D721Med (cell line): Measurements from ENCODE around the gene COQ4.

Experiments used
- DNase-seq: peaks from one replicate; pipeline ENCODE4 v3.0.0; 2011; ENCODE audit warnings: low spot score; ENCODE audit not compliant: insufficient read length
- FAIRE-seq: peaks from 2 replicates; lab custom pipeline; 2011; peaks lifted over from hg19 to GRCh38; lab: Jason Lieb, UNC
- TF ChIP-seq, protein P1 (sequence below): IDR thresholded peaks from 2 replicates; pipeline ENCODE4 v1.5.1; 2012; ENCODE audit warnings: mild to moderate bottlenecking, control low read depth; ENCODE audit not compliant: insufficient read depth; ENCODE audit errors: missing control alignments

The COQ4 gene

GRCh38 chr9:128293091-128293490 is 29.5 kb upstream of the COQ4 start:
- TF ChIP-seq, protein P1, sequence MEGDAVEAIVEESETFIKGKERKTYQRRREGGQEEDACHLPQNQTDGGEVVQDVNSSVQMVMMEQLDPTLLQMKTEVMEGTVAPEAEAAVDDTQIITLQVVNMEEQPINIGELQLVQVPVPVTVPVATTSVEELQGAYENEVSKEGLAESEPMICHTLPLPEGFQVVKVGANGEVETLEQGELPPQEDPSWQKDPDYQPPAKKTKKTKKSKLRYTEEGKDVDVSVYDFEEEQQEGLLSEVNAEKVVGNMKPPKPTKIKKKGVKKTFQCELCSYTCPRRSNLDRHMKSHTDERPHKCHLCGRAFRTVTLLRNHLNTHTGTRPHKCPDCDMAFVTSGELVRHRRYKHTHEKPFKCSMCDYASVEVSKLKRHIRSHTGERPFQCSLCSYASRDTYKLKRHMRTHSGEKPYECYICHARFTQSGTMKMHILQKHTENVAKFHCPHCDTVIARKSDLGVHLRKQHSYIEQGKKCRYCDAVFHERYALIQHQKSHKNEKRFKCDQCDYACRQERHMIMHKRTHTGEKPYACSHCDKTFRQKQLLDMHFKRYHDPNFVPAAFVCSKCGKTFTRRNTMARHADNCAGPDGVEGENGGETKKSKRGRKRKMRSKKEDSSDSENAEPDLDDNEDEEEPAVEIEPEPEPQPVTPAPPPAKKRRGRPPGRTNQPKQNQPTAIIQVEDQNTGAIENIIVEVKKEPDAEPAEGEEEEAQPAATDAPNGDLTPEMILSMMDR = no peak
- FAIRE-seq (no peak), DNase-seq (no peak)

DNA sequence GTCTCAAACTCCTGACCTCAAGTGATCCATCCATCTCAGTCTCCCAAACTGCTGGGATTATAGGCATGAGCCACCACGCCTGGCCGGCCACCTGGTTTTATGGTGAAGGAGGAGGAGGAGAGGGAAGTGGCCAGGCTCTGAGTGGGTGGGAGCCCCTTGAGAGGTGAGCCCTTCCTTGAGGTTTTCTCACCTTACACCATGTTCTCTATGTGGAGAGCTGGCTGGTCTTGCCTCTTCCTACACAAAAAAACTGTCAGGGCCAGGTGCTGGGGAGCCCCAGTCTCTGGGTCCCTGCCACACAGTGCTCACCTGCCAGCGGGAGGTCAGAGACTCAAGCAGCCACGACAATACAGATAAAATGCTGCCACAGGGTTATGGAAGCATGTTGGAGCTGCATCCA is 28.5 kb upstream of the COQ4 start:
- FAIRE-seq = no peak
- DNase-seq = no peak
- TF ChIP-seq, protein P1 = no peak

DNA sequence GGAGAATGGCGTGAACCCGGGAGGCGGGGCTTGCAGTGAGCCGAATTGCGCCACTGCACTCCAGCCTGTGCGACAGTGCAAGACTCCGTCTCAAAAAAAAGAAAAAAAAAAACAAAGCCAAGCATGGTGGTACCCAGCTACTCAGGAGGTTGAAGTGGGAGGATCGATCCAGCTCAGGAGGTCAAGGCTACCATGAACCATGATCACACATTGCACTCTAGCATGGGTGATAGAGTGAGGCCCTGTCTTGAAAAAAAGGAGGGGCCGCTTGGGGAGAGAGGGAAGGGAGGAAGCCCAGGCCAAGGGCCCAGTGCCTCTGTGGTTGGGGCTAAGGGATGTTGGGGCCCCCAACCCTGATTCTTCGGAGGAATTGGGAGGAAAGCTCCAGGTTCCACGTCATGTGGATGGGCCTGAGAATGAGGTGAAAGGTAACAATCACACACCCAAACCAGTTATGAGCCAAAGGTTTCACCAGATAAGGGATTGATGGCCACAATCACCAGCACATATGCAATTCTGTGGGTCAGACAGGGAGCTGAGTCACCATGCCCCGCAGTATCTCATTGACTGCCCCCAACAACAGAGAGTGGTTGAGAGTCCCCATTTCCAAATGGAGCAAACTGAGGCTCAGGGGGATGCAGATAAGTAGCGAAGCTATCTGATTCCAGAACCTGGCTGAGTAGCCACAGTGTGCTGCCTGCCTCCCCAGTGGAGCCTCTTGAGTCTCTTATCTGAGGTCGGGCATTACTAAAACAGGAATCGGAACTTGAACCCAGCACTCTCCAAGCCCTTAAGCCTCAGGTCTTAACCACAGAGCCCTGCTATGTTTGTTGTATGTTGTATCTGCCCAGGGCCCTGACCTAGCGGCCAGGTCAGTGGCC is 26.1 kb upstream of the COQ4 start:
- TF ChIP-seq, protein P1 = no peak
- no peak for DNase-seq
- FAIRE-seq = no peak

DNA sequence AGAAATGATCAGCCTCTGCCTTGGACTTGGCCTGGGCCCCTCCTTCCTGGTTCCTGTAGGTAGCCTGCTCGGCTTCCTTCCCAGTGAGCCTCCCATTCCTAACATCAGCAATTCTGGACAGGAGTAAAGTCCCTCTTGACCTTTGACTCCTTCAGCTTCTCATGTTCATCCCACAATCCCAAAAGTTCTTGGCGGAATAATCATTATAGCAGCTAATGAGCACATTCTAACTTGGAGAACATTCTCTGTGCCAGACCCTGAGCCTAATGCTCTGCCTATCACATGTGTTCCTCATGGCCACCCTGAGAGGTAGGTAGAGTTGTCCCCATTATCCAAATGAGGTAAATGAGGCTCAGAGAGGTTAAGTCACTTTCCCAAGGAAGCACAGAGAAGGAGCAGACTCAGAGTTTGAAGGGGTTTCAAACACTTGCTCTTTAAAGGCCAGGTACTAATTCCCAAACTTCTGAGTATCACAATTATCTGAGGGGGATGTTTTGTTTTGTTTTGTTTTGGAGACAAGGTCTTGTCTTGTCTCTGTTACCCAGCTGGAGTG is 25.3 kb upstream of the COQ4 start:
- DNase-seq = no peak
- no peak for FAIRE-seq

GRCh38 chr9:128298535-128299482 is 23.8 kb upstream of the COQ4 start:
- no peak for DNase-seq
- TF ChIP-seq, protein P1 = no peak
- no peak for FAIRE-seq

More for the DNA sequence above, 25.3 kb upstream of the COQ4 start:
- TF ChIP-seq, protein P1 = no peak

- FAIRE-seq = no peak
Measured at GRCh38 chr9:128304136-128304970, 18.3 kb upstream of the COQ4 start.

More at GRCh38 chr9:128304136-128304970, 18.3 kb upstream of the COQ4 start:
- no peak for DNase-seq
- TF ChIP-seq, protein P1 = no peak
